T-helper 1 cell (primary cell): ENCODE measurements around the gene DCXR.

Experiments used
- DNase-seq, 5 donors: peaks; one replicate each; pipeline ENCODE4 v3.0.0-alpha.2; 2012 to 2020

DCXR gene

DNA sequence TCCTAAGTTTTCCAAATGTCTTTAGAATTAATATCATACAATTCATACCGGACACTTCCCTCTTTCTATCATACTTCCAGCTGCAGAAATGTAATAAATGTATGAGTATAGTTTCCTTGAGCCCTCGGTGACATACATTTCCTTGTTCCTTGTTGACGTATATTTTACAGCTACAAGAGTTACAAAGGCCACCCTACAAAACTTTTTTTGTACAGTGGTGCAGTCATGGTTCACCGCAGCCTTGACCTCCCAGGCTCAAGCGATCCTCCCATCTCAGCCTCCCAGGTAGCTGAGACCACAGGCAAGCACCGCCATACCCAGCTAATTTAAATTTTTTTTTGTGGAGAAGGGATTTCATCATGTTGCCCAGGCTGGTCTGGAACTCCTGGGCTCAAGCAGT, 35.3 kb upstream of the DCXR start:
- no peak for DNase-seq

DNA sequence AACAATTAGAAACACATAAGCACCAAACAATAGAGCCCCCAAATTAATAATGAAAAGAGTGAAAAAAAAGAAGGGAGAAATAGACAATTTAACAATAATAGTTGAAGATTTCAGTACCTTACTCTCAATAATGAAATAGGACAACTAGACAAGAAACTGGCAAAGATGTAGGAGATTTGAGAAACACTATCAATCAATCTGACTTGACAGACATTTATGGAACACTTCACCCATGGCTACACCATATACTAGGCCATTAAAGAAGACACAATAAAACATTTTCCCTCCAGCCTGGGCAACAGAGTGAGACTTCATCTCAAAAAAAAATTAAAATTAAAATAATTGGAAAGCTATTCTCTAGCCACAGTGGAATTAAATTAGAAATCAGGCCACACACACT, 33.1 kb upstream of the DCXR start:
- DNase-seq, result no peak

DNA sequence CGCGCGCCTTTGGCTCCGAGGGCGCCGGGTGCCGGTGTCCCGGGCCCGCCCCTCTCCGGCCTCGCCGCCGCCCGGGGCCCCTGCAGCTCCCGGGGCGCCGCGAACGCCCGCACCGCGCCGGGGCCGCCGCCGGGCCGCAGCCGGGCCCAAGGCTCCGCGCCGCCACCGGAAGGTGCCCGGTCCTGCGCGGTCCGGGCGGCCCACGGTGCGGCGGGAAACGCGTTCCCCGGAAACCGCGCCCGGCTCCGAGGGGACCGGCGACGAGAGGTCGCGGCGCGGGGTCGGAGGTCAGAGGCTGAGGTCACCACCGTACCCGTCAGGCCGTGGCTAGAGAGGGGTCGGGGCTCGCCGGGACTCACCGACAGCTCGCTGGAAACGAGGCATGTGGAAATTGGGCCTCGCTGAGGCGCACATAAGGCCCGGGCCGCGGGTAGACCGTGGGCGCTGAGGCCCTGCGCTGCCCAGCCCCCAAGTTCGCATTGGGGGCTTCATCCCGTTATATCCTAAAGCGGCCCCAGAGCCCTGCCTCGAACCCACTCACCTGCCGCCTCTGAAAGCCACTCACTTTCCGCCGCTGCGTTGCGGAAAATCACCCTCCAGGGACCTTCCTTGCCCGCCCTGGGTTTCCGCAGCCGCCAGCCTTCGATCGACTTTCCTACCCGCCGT, 28.3 kb upstream of the DCXR start, which contains the start of gene DUS1L:
TSS of gene DUS1L (minus strand) at position 167 of the 666 bp plus-strand sequence. CDS start 745 bp downstream, outside the sequence.
- peak; percentile 47 to 76 (median 60) for DNase-seq

DNA sequence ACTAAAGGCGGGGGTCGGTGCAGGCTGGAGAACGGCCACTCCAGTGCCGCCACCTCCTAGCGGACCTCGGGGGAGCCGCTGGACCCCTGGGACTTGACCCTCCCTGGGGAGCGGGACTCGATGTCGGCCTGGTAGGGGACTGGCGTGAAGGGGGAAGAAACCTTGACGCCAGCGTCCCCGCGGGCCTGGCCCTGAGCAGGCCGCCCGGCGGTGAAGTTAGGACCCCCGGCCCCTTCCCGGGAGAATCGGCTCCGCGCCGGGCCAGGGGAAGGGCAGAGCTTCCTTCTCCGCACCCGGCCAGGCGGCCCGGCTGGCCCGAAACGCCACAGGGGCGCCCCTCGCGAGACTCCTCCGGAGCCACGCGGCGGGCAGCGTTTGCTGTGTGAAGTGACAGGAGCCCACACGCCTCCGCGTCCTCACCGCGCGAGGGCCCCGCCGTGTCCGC, 27.7 kb upstream of the DCXR start:
- peak in 2 of 5 donors; percentile 17 to 21 for DNase-seq

DNA sequence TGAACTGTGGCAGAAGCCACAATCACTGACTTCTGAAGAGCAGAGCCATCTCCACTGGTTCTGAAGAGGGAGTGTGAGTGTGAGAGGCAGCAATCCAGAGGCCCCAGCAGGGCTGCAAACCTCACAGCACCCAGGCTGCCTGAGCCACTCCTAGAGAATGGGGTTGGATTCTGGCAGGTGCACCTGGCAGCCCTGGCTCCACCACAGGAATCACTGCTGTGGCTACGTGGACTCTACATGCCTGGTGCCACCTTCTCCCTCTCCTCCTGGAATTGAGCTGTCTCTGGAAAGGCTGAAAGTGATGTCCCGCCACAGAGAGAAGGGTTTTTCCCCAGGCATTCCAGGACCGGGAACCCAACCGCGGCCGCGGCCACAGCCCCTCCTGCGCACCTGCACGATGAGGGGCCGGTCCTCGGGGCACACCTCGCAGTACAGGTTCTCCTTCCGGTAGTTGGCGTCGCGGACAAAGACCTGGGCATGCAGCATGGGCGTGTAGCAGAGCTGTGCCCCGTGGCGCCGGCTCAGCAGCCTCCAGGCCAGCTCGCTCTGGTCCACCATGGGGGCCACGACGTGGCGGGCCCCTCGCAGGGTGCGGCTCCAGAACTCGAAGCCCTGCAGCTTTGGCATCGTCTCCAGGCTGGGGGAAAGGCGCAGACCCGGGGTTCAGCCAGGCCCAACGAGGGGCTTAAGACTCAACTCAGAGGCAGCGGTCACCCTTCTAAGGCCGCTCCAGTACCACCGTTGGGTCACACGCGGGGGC, 27.1 kb upstream of the DCXR start:
- peak in 2 of 5 donors; percentile 3 to 4 for DNase-seq

DNA sequence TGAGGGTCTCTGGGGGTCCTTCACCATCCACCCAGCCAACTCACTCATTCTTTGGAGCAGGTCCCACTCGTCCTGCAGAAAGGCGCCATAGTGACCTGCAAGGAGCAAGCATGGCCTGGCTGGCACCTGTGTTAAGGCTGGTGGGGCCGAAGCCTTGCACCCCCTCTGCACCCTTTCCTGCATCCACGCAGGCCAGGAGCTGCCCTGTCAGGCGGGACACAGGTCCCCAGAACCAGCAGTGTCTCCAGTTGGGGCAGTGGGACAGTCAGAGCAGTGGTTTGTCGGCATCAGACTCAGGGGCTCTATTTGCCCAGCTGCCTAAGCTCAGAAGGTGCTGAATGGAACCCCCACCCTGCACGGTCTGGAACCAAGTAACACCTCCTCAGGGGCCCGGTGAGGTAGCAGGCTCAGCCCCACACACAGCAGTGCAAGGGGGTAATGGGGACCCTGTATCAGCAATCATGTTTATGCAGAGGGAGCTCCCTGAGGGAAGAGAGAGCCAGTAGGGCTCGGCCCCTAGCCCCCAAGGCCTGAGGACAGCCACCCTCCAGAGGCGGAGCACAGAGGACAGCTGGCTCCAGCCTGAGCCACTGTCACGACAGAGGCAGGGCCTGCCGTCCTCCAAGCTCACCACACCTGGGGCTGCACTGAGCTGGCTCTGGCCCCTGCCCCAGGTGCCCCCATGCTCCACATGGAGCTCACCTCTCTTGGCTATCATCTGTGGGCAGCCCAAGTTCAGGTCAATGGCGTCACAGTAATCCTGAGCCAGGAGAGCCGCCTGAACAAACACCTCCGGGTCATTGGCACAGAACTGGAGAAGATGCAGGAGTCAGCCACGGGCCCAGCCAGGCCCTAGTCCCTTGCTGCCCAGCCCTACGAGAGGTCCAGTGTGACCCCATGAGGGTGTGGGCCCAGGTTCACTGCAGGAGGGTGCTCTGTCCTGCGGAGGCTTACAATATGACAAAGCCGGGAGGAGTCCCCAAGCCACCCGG, 26.2 kb upstream of the DCXR start:
- peak in 1 of 5 donors; percentile 3 for DNase-seq

DNA sequence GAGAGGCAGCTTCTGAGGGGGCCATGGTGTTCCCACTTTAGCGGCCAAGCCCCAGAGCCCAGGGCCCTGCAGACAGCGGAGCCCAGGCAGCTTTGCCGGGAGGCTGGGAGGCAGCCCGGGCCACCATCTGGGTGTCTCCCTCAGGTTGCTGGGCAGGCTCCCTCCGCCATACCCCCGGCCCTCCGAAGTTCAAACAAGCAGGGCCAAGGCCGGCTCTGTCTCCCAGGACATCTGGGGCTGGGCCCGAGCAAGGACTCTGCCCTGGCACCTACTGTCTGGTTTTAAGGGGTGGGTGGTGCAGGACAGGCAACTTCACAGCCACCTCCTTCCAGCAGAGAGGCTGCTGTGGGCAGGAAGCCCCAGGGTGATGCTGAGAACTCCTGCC, 25.5 kb upstream of the DCXR start:
- no peak for DNase-seq

DNA sequence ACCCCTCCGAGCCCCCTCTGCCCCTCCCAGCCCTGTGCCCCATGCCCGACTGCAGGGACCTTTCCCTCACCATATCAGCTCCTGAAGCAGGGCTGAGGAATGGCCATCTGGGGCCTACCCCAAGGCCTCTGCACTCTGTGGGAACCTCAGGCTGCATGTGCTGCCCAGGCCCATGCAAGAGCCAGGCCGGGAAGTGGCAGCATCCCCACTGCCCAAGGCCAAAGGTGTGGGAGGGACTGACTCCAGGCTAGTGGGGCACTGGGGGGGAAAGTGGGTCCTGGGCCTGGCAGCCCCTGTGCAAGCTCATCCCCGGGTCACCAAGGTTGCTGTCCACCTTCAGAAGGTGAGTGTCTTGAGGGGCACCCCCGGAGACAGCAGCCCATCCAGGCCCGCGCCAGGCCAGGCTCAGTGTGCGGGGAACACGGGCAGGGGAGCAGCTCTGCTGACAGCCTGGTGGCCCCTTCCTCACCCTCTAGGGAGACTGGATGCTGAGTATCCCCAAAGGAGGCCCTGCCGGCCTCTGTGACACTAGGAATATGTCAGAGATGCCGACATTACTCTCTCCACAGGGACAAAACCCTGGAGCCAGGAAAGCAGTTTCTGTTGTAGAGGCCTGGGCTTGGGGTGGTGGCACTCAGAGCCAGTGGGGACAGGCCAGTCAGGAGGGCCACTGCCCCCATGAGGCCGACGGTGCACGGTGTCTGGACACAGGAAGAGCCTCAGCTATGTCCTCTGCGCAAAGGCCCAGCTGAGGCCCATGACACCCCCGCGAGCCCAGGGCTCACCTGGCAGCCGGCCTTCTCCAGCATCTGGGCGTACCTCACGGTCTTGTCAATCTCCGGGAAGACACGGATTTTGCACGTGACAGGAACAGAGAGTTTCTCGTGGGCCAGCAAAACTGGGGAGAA, 24.8 kb upstream of the DCXR start:
- DNase-seq, result no peak

DNA sequence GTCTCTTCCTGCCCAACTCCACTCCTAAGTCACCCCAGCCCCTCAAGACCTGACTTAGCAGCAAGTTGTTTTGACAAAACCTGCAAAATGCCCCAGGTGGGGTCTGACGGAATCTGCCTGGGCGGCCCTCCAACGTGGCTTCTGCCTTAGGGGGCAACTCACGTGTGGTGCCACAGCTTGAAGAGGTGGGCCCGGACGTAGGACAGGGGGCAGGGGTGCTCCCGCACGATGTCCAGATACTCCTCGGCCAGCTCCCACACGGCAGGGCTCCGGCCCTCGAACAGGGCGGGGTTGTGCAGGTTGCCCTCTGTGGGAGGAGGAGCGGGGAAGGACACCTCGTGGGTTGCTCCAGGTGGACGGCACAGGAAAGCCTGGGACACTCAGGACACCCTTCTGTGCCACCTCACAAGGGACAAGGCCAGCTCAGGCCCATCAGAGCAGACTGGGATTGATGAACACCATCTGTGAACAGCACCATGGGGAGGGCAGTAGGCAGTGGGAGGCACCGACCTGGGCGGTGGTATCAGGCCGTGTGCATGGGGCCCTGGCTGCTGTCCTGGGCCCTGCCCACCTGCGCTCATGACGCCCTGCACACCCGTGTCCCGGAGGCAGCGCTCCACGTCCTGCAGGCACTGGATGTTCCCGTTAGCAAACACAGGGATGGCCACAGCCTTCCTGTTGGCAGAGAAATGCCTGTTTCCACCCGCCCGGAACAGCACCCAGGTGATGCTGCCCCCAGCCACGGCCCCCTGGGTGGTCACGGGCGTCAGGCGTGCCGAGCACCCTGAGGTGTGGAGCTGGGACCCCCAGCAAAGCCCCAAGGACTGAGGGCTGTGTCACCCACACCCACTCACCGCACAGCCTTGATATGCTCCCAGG, 23.8 kb upstream of the DCXR start:
- DNase-seq, result no peak

DNA sequence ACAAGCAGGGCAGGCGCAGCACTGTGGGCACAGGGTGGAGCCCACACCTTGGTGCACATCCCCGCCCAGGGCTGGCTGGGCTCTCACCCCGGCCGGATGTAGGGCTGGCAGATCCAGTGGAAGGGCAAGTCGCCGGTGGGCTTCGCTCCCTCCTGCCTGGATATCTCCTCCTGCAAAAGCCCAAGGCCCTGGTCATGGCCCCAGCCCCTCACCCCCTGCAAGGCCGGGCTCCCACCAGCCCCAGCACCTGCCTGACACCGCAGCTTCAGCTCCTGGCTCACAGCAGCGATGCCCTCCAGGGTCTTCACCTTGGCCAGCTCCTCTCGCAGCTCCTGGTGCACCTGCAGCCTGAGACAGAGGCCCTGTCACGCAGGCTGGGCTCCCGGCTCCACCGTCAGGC, 23.1 kb upstream of the DCXR start:
- DNase-seq, result no peak

DNA sequence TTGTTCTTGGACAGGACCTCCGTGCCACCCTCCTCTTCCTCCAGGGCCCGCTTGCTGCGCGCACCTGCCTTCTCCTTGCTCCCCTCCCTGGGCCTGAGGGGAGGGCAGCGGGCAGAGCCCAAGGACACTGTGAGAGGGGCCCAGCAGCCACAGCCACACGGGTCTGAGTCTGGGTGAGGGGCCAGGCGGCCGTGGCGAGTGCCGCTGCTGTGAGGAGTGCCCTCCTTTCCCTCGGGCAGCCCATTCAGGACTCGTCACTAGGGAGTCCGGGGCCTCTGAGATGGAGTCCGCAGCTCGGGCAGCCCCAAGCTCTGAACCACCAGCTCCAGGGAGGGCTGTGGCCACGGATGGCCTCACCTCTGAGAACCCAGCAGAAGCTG, 22.5 kb upstream of the DCXR start:
- no peak for DNase-seq

DNA sequence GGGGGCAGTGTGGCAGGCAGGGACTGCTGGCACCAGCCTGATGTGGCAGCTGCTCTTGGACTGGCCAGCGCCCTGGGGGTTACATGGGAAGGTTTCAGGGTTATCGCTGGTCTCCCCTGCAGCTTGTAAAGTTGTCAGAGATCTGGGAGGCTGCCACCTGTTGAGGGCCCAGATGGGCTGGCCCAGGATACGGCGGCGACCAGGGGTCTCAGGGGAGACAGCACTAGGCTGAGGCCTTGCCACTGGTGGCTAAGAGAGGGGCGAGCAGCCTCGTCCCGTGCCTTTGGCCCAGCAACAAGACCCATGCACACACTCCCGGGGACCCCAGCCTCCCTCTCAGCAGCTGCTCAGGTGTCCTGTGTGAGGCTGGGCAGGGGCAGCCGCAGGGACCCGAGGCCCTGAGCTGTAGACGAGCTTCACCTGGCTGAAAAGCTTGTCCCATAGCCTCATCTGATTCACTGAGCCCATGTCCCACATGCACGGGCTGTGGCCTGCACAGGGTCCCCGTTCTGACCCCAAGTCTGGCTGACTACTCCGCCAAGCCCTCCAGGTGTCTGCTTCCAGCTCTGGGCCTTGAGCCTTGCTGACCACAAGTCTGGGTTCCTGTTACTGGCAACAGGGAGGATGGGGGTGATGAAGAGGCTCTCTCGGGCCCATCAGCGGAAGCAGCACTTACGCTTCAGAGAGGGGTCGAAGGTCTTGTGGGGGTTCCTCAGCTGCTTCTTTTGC, 21.9 kb upstream of the DCXR start:
- no peak for DNase-seq

DNA sequence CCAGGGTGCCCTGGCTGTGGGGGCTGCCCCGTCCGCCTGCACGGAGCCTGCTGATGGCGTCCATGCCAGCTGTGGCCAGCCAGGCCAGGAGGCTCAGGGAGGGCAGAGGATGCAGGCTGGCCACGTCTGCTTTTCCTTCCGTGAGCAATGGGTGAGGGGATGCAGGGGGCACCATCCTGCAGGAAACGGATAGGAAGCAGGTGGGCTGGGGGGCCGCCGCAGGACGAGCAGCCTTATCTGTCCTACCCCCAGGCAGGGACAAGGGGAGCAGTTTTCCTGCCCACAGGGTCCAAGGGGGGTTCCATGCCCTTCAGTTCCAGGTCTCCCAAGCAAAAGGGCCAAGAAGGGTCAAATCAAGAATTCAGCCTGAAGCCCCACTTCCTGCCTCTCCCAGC, 21.4 kb upstream of the DCXR start:
- DNase-seq, result no peak

DNA sequence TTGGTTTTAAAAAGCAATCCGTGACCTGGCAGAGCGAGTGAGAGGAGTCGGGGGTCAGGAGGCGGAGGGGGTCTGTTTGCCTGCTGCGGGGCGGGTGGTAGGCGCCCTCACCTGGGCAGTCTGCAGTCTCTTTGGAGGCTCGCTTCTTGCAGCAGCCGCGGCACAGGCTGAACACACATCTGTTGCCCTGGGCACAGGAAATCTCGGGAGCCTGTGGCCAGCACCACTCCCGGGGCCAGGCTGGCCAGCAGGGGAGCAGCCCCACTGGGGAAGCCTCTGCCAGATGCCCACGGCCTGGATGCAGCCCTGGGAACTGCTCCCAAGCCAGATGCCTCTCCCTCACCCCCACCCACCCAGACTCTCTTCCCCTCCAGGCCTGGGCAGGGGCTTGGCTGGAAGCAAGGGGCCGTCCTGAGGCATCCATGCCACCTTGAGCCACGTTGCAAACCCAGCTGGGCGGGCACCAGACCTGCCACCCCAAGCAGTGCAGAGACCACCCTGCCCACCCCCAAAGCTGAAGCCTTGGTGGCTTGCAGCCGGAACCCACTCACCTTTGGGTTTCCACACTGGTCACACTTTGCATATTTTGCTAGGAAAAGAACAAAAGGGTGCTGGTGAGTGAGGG, 20.8 kb upstream of the DCXR start:
- DNase-seq, result no peak

DNA sequence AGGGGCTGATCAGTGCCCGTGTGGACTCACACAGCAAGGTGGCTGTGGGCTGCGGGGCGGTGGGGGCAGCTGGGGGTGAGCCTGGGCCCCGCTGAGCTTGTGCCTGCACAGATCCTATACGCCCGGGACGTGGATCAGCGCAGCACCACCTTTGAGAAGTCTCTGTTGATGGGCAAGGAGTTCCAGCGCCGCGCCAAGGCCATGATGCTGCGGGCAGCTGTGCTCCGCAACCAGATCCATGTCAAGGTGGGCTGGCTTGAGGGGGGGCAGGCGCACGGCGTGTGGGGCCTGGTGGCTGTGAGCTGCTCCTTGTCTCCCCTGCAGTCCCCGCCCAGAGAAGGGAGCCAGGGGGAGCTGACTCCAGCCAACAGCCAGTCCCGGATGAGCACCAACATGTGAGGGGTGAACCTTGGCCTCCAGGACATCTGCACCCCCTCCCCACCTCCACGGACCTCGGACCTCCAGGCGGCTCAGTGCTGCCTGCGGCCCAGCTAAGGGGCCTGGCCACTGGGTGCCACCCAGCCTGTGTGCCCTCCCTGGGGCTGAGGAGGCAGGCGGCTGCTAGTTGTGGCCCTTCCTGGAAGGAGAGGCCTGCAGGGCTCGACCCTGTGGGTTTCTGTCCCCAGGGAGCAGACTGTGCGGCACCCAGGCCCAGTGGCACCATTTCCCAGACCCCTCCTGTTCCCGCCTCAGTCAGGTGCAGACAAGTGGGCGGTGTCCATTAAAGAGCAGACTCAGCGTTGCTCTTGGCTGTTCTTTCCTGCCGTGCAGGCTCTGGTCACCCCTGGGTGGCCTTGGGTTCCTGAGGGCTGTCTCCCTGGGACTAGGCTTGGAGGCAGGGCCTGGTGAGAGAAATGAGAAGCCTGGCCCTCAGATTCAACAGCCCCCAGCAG, 19.5 kb upstream of the DCXR start:
- no peak for DNase-seq

DNA sequence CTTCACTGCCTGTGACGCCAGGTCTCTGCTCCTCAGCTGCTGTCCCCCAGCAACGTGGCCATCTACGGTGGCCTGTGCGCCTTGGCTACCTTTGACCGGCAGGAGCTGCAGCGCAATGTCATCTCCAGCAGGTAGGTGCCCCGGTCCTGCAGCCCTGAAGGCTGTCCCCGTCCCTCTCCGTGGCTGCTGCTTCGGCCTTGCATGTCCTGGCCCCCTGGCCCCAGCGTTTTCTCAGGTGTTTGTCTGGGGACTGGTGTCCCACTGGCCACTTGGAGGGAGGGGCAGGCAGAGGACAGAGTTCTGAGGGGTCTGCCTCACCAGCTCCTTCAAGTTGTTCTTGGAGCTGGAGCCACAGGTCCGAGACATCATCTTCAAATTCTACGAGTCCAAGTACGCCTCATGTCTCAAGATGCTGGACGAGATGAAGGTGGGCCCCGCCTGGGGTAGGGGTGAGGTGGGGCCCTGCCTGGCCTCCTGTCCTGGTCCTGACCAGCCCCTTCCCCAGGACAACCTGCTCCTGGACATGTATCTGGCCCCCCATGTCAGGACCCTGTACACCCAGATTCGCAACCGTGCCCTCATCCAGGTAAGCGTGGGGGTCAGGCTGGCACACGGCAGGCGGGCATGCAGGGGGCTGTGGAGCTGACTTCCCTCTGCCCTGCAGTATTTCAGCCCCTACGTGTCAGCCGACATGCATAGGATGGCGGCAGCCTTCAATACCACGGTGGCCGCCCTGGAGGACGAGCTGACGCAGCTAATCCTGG, 18.6 kb upstream of the DCXR start:
- no peak for DNase-seq

DNA sequence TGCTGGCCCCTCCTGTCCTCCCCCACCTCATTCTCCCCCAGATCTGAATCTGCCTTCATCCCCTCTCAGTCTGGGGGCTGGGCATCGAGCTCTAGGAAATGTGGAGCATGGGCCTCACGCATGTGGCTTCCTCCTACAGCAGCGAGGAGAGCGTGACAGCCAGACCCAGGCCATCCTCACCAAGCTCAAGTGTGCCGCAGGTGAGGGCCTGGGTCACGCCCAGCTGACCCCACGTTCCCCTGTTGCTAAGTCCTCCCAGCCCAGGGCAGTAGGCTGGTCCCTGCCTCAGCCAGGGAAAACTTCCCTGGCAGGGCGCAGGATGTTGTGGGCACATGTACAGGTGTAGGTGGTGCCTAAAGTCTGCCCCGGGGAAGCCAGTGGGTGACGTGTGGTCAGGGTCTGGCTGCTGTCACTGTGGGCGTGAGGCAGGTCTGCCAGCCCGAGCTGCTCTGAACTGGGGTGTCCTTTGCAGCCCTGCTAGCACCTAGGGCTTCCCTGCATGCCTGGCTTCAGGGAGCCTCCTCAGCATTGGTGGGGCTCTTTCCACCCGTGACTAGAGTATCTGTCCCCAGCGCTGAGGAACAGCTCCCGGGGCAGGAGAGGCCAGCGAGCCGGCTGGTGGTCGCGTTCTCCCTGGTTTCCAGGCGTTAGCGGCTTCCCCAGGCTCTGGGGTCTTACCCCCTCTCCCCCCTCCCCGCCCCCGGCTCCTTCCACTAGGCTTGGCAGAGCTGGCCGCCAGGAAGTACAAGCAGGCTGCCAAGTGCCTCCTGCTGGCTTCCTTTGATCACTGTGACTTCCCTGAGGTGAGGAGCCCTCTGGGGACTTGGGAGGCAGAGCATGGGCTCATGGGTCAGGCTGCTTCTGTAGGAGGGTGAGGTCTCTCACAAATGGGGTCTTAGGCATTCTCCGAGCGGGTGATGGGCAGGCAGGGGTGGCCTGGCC, 17.8 kb upstream of the DCXR start:
- DNase-seq, result no peak
